GM19328 (cell line): ENCODE data around the gene CSTPP1.

Source experiments
- ATAC-seq: cut with Tn5 transposase; IDR thresholded peaks from one replicate; pipeline ENCODE4 v1.9.1; 2021; ENCODE audit warnings: mild to moderate bottlenecking, moderate library complexity; ENCODE audit not compliant: unreplicated experiment

The CSTPP1 gene, protein sequence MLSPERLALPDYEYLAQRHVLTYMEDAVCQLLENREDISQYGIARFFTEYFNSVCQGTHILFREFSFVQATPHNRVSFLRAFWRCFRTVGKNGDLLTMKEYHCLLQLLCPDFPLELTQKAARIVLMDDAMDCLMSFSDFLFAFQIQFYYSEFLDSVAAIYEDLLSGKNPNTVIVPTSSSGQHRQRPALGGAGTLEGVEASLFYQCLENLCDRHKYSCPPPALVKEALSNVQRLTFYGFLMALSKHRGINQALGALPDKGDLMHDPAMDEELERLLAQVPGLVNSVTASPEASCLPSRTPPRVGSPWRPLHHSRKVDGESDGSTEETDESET

DNA sequence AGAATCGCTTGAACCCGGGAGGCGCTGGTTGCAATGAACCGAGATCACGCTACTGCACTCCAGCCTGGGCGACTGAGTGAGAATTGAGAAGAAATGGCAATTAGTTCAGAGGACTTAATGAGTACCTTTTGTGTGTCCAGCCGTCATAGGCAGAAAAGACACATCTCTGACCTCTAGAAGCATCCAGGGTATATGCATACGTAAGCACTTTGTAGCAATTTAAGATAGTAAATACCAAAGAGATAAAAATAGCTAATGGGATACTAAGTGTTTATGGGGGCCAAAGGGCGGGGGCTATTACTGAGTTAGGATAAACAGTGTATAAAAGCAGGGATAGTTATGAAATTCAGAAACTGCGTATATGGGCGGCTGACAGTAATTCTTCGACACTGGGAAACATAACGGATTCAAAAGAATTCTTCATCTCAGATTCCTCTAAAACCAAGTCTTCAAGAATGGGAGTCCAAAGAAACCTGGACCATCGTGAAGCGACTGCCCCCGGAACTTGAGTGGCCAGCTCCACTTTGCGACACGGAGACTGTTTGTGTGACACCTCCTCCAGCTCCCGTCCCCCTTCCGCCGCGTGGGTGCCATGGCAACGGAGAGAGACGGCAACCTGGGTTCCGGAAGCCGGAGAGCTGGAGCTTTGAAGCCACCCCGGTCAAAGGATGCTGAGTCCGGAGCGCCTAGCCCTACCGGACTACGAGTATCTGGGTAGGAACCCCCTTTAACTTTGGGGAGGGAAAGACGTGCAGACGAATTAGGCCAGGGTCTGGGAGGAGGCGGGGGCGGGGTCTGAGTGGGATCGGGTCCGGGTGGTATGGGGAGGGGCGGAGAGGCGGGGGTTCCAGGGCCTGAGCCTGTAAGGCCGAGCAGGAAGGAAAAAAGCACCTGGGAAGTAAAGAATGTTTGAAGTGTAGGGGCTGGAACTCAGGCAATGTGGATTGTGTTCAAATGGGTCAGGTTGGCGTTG, at the start of gene CSTPP1:
CSTPP1 (plus strand) TSS at position 624 of the 973 bp plus-strand sequence; CDS start at position 669, 45 bp downstream.
- peak; percentile 85 for ATAC-seq

DNA sequence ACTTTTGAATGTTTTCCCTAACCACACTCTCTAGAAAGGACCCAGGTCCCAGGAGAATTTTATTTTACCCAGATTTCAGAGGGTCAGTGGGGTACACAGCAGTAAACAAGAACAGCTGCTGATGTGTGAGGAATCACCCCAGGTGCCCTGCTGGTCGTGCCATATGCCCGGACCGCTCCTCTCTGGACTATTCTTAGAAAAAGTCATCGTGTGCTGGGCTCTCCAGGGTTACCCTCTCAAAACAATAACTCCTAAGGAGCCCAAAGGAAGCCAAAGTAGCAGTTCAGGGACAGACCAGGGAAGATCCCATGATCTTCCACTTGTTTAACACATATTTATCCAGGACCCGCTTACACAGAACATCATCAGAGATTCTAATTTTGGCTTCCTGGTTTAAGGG, 47.9 kb upstream of the CSTPP1 start:
- no peak for ATAC-seq

DNA sequence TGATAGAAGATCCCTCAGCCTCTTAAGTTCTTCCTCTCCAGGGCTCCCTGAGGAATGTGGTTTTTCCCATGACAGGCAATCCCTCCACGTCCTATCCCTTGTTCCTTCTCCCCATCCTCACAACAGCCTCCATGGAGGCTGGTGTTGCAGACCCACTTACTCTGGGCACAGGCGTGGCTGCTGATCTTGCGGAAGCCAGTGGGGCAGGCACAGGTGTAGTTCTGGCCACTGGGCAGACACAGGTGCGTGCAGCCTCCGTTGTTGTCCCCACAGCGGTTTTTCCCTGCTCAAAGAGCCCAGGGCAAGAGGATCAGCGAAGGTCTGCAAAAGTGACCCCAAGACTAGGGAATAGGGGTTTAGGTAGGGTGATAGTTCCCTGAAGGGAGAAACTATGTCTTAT, 47.3 kb upstream of the CSTPP1 start:
- ATAC-seq, result no peak

DNA sequence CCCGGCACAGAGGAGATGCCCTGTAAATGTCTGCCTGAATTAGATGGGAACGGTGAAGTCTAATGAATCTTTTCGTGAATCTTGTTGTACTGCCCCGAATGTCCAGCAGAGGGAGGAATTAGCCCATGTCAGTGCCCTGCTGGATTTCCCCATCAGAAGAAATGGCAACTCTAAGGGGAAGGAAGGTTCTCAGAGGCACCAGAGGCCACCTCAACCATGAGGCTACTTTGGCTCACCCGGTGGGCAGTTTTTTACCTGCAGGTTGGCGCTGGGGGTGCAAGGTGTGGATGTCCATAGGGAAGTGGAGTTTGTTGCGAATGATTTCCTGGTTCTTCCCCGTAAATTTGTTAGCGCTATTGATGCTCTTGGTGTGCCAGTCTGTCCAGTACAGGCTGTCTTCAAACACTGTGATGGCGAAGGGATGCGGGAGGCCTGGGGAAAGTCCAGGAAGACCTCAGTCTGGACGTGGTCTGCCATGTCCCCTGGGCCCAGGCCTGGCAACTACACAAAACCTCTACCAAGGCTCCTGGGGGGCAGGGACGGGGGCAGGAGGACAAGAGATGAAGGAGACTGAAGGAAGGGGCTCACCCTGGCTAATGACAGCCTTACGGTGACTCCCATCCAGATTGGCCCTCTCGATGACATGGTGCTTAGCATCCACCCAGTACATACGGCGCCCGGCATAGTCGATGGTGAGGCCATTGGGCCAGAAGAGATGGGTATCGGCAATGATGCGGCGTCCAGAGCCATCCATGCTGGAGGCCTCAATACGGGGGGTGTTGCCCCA, 46.7 kb upstream of the CSTPP1 start:
- ATAC-seq, result no peak

DNA sequence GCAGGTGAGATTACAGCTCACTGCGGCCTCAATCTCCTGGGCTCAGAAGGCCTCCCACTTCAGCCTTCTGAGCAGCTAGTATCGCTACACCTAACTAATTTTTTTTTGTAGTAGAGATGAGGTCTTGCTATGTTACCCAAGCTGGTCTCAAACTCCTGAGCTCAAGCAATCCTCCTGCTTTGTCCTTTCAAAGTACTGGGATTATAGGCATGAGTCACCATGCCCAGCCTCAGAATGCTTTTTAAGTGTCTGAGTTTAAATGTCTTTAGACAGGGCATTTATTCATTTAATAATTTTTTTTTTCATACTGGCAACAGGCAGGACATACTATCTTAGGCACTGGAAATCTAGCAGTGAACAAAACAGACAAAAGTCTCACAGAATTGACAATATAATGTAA, 45.9 kb upstream of the CSTPP1 start:
- no peak for ATAC-seq

DNA sequence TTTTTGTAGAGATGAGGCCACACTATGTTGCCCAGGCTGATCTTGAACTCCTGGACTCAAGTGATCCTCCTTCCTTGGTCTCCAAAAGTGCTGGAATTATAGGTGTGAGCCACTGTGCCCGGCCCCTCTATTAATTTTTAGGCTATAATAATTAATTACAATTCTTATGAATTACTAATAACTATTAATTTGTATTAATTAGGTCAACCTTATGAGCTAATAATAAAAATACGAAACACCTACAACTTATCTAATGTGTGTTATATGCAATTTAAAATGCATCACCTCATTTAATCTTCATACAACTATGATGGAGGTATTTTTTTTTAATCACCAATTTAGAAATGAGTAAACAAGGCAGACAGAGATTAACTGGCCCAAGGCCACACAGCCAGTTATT, 44.5 kb upstream of the CSTPP1 start:
- ATAC-seq, result no peak

DNA sequence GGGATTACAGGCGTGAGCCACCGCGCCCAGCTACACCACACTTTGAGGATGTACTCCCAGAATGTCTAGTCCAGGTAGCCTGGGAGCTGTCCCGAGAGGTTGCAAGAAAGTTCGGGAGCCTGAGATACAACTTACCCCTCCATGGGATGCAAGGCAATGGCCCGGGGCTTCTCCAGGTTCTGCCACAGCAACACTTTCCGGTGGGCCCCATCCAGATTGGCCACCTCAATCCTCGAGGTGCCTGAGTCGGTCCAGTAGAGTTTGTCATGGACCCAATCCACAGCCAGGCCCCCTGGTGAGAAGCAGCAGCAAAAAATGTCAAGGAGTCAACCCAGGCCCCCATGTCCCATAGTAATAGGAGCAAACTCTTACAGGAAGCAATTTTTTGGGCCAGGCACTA, 43.7 kb upstream of the CSTPP1 start:
- ATAC-seq, result no peak

DNA sequence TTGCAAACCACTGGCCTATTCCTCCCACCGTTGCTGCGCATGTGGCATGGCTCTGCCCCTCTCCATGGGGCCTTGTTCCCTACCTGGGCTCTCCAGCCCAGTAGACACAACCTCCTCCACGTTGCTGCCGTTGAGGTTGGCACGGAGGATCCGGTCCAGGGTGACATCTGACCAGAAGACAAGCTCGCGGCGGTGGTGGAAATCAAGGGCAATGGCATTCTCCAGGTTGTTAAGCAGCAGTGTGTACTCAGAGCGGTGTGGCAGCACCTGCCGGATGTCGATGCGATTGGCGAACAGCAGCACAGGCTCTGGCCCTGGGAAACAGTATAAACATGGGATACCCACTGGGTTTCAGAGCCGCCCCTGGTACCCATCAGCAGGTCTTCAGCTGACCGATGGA, 42.1 kb upstream of the CSTPP1 start:
- ATAC-seq, result no peak

DNA sequence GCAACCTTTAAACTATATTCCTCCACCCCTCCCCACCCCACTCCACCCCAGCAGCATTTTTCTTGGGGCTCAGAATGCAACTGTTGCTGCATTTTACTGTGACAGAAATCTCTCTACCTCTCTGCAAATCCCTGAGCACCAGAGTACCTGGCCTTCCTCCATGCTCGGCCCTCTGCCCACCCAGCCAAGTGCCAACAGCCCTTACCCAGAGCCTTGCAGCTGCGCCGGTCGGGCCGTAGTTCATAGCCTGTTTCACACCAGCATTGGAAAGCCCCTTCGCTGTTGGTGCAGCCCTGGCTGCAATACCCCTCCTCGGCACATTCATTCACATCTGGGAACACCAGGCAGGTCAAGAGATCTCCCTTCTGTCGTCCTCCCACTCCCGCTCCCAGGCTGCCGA, 41.6 kb upstream of the CSTPP1 start:
- ATAC-seq, result no peak

DNA sequence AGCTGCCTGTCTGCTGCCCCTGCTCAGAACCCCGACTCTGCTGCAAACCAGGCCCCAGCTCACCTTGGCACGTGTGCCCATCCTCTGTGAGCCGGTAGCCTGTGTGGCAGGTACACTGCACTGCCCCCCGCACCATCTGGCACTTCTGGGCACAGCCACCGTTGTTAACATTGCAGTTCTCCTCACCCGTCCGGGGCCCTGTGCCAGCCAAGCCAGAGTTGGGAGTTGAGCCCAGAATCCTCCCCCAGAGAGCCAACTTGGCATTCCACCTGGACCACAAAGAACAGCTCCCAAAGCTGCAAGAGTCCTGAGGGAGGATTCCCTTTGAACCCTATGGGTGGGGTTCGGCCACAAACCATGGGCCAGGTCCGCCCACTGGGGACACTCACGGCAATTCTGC, 40.7 kb upstream of the CSTPP1 start:
- ATAC-seq, result no peak

DNA sequence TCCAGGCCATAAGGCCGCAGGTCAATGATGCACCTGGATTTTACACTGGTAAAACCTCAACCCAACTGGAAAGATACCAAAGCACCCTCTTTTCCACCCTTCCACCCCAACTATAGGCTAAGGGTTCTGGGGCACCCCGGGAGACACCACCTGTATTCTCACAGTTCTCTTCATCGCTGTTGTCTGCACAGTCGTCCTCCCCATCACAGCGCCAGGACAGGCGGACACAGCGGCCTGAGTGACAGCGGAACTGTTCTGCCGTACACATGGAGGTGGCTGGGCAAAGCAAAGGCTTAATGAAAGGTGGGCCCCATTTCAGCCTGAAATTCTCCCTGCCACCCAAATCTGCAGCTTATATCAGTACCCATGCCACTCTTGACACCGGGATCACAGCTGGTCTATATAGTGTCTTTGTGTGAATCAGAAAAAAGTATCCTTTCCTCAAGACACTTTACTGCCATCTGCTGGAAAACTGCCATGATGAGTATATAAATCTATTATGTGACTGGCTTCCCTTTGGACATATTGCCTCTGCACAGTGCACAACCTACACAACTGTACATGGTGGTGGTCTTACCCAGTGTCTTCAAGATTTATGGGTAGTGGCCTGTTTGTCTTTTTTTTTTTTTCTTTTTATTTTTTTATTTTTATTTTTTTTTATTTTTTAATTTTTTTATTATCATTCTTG, 39.7 kb upstream of the CSTPP1 start:
- no peak for ATAC-seq

DNA sequence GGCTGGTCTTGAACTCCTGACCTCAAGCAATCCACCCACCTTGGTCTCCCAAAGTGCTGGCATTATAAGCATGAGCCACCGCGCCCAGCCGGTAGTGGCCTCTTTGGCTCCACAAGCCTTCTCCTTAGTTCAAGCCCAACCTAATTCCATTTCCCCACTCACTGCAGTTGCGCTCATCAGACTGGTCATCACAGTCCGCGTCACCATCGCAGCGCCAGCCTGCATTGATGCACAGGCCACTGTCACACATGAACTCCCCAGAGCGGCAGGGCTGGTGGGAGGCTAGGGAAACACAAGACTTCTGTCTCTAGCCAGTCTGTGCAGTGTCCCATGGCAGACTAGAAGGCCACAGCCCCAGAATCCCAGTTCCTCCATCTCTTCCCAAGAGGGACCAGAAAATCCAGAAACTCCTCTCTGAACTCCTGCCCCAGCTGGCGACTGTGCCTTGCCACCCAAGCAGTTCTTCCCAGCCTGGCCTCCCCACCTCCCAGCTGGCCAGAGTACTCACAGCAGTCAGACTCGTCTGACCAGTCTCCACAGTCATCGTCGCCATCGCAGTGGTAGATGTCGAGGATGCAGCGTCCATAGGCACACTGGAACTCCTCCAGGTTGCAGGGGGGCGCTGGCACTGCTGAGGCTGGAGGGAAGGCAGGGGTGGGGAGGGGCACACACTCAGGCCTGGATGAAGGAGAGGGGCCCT, 38.0 kb upstream of the CSTPP1 start:
- no peak for ATAC-seq

DNA sequence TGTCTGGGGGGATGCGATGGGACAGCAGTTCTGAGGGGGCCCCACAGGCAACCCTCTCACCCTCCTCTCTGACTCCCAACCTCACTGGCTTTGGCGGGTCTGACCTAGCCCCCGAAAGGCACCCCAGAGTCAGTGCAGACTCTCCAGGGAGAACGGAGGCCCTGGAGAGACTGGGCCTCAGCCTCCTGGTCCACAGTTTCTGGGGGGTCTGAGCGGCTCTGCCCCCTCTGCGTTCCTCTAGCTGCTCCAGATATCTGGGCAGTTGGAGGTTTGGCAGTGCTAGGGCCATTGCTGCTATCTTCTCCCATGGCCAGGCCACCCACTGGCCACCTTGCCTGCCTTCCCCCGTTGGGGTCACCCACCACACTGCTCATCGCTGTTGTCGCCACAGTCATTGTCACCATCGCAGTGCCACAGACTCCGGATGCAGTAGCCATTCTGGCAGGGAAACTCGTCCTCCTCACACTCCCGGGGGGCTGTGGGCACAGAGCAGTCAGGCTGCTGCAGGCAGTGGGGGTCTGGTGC, 37.0 kb upstream of the CSTPP1 start:
- ATAC-seq, result no peak

DNA sequence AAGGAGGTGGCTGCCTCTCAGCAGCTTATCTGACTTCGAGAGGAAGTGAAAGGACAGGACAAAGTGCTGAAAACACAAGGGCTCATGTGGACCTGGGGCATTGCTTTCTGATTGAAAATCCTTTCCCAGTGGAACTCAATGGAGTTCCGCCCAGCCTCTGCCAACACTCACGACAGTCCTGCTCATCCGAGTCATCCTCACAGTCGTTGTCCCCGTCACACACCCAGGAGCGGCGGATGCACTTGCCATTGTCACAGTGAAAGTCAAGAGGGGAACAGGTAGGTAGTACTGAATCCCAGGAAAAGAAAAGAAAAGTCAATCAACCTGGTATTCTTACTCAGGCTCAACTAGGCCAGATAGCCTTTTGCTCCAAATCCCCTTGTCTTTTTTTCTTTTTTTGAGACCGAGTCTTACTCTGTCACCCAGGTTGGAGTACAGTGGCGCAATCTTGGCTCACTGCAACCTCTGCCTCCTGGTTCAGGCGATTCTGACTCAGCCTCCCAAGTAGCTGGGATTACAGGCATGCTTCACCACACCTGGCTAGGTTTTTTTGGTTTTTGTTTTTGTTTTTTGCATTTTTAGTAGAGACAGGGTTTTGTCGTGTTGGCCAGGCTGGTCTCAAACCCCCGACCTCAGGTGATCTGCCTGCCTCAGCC, 36.3 kb upstream of the CSTPP1 start:
- no peak for ATAC-seq

DNA sequence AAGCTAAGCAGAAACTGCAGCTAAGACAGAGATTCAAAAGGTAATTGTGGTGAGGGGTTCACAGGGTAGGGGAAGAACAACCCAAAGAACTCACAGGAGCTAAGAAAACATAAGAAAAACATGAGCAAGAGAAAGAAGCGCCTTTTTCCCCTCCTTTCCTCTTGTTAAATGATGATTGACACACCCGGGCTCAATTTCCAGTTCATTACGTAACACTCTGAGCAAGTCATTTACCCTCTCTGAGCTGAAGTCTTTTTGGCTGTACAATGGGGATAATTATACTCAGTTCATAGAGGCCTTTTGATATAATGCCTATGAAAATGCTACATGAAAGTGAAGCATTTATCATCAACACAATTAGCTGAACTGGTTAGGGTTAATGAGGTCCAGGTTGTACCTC, 35.4 kb upstream of the CSTPP1 start:
- no peak for ATAC-seq

DNA sequence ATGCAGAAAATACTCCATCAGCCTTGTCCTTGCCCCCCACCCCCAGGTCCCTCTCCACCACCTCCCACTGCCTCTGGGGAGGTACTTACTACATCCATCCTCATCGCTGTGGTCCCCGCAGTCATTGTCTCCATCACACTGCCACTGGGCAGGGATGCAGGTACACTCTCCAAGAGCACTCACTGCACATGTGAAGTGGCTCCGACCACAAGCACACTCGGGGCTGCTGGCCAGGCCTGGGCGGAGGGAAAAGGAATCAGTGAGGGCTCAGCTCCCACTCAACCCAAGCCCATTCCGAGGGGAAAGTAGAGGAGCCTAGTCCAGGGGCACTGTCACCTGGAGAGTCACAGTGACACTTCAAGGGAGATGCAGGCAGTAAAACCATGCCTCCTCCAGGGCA, 33.9 kb upstream of the CSTPP1 start:
- ATAC-seq, result no peak

DNA sequence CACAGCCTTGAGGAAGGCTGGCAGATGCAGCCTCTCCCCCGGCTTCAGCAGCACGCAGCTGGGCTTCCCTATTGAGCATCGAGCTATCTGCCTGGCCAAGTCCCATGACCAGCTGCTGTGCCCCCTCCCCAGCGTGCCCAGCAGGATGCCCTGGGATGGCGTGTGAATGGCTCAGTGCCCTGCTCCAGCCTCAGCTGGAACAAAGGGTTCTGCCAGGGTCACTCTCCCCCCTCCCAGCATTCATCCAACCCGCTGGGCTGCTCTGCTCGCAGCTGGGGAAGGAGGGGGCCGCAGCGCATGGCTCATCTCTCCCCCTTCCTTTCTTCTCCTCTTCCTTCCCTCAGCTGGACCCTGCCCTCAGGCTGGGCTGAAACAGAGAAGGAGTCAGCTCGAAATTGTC, 32.7 kb upstream of the CSTPP1 start:
- no peak for ATAC-seq

DNA sequence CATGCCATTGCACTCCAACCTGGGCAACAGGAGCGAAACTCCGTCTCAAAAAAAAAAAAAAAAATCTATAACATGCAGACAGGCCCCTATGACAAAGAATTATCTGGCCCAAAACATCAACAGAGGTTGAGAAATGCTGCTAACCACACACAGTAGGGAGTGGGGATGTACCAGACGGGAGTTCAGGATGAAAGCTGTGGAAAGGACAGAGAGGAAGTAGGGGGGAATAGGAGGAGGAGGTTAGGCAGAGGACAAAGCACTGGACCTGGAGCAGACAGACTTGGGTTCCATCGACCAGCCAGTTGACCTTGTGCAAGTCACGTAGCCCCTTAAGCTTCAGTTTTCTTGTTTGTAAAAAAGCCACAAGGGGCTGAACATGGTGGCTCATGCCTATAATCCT, 30.8 kb upstream of the CSTPP1 start:
- ATAC-seq, result no peak

DNA sequence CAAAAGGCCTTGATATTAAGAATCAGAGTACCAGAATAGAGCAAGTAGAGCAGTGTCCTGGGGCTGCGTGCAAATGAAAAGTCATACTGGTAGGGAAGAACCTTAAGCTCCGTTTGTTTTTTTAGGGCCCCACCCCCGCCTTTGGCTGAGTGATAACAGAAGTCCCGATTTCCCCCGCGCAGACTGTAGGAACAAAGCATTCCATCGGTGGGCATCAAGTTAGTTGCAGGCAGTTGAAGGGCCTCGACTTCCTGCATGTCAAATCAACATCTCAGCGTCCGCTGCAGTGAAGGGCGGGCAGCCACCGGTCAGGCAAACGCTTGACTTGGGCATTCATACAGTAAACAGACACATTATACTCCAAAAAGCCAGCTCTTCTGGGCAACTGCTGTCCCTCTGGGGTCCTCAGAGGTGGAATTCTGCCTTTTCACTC, 29.9 kb upstream of the CSTPP1 start:
- no peak for ATAC-seq
